Measurements from ENCODE around the gene MUS81.

DNA sequence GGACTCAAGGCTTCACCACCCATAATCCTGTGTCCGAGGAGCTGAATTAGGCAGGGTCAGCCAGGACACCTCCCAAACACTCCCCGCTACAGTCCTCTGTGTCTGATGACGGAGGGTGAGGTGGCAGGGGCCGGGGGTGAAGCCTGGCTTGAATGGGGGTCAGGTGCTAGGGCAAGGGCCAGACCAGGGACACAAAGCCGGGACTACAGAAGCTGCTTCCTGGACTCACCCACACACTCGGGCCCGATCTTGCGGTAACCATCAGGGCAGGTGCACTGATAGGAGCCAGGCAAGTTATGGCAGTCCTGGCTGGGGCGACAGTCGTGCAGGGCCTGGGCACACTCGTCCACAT lies 10.1 kb downstream of the MUS81 start:
- no peak for TF ChIP-seq FOS (IDR thresholded peaks at IDR 0.05; ENCODE audit: borderline replicate concordance, insufficient read depth, low read length)
- TF ChIP-seq POLR2A (IDR thresholded peaks at IDR 0.05; ENCODE audit: low read depth, low read length): no peak
- TF ChIP-seq, protein P1, sequence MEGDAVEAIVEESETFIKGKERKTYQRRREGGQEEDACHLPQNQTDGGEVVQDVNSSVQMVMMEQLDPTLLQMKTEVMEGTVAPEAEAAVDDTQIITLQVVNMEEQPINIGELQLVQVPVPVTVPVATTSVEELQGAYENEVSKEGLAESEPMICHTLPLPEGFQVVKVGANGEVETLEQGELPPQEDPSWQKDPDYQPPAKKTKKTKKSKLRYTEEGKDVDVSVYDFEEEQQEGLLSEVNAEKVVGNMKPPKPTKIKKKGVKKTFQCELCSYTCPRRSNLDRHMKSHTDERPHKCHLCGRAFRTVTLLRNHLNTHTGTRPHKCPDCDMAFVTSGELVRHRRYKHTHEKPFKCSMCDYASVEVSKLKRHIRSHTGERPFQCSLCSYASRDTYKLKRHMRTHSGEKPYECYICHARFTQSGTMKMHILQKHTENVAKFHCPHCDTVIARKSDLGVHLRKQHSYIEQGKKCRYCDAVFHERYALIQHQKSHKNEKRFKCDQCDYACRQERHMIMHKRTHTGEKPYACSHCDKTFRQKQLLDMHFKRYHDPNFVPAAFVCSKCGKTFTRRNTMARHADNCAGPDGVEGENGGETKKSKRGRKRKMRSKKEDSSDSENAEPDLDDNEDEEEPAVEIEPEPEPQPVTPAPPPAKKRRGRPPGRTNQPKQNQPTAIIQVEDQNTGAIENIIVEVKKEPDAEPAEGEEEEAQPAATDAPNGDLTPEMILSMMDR (IDR thresholded peaks at IDR 0.05; ENCODE audit: extremely low read depth in 1 of 2, insufficient read depth in 1 of 2, low read depth in 1 of 2, low read length in 2 of 2): no peak

All from endothelial cell of umbilical vein (primary cell).